ENCODE data around the gene NUDT11.
"Not testable (repeated sequence)": the region's sequence is repeated elsewhere in the genome, so short reads cannot be mapped to it uniquely, and the experiment has no call there.

NUDT11 gene

DNA sequence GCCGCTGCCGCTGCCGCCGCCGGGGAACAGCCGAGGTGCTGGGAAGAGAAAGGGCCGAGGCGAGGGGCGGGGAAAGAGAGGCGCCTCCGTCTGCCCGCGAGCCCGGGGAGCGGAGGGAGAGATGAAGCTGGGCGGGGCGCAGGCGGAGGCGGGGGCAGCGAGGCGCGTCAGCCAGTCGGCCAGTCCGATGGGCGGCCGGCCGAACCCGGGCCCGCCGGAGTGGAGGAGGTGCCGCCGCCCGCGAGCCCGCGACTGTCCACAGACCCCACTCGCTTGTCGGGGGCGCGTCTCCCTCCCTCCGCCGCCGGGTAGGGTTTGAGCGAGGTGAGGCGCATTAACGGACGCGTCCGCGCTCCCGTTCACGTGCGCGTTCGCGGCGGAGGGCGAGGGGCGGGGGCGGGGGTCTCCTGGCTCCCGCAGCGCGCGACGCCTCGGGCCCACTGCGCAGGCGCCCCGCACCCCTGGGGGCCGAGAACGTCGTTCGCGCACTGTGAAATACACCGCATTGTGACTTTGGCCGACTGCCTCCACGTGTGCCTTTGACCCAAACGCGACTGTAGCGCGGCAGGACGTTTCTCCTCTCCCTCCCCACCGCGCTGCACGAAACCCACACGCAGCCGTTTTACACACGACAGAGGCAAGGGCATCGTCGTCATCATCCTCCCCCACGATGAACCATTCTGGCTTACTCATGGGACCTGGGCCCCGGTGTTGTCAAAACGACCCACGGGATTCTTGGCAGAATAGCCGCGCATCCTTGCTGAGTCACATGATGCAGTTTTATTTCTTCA is at the start of gene NUDT11:
NUDT11 (minus strand) TSS at position 92 of the 791 bp plus-strand sequence. CDS start 148 bp downstream, outside the sequence.
- DNase-seq, result peak; percentile 70

DNA sequence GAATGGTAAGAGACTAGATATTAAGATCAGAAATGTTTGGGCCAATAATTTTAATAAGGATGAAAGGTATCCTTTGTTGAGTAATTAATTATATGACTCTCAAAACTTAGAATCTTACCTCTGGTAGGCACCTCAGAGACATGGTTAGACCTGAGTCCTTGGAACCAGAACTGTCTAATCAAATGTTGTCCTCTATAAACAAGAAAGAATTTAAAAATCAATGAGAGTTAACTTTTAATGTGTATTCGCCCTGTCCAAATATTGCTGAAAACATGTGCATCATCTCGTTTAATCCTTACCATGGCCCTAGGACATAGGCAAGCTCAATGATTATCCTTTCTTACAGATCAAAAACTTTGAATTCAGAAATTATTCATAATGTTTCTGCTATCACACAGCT is 24.0 kb upstream of the NUDT11 start:
- DNase-seq, result no peak

DNA sequence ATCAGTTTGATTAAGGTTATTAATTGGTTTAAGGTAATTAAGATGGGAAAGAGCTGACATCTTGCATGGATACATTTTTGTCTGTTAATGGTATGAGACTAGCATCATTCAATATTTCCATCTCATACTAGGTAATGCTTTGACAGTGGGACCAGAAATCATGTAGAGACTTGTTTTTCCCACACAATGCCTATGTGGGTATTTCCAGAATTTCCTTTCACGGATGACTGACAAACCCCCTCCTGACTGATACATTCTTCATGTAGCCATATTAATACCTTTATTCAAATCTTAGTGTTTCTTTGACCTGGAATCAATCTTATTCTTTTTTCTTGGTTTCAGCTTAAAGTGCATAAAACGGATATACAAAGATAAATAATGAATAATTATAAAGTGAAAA is 22.7 kb upstream of the NUDT11 start:
- DNase-seq, result not testable (repeated sequence)

DNA sequence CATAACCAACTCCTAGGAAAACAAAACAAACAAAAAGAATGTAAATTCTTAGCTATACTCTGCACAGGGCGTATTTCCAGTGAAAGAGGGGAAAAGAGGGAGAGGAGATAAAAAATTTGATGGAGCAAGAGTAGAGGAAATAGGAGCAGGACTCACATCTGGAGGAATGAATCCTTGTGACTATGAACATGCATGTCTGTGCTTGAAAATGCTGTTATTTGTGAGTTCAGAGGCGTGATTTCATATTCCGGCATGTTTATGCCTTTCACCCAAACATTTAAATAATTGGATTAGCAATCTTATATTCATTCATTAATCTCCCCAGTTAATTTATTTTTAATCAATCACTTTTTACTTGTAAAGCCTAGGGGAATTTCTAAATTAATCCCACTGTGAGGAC is 11.2 kb upstream of the NUDT11 start:
- DNase-seq, result no peak

DNA sequence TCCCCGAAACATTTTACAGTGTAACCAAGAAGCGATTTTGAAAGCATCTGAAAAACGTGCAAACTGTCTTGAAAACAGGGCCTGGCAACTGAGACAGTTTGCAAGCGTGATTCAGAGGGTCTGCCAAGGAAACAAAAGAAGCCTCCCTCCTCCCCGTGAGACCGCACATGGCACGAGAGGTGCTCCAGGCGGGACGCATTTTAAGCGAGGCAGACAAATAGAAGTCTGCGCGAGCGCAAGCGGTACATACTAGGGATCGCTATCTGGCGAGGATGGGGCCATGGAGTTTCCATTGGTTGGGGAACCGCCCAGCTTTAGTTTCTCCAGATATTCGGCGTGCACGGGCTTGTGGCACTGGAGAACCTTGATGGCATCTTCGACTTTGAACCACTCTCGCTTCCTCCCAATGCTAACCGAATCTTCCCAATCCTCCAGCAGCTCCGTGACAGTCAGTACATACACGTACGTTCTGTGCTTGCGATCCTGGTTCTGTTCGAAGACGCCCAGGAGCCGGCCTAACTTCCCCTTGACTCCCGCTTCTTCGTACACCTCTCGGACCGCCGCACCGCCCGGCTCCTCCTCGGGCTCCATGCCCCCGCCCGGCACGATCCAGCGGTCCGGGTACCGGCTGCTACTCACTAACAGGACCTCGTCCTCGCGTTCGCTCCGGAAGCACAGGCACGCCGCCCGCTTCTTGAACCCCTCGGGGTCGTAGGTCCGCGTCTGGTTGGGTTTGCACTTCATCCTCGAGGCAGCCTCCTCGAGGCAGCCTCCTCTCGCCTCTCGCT is 497 bp downstream of the NUDT11 start:
- peak; percentile 28 for DNase-seq

DNA sequence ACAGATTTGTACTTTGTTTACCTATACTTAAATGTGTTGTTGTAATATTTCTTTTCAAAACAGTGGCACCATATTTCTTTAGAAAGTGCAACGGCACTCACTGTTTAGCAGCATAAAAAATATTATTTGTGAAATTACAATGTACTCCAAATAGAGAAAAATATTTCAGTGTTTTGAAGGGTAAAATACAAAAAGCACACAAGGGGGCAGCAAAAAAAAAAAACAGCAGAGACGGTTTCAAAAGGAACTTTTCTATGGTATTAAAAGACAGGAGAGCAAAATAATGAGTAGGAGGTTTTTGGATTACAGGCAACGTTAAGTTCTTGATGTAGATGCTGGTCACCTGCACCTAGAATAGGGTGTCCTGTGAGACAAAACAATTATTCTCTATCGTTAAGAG is 2.0 kb downstream of the NUDT11 start:
- DNase-seq, result no peak

DNA sequence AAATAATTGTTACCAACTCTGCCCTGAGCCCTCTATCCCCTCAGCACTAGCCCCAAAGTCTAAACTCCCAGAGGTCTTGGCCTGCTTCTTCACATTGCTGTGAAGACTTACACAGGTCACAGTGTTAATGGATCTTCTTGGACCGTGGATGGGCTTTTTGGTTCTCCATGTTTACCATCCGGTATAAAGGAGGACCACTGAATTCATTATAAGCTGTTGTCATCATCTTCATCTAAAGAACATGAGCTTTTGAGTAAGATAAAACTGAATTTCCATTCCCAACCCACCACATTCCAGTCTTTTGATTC is 8.5 kb downstream of the NUDT11 start:
- no peak for DNase-seq

DNA sequence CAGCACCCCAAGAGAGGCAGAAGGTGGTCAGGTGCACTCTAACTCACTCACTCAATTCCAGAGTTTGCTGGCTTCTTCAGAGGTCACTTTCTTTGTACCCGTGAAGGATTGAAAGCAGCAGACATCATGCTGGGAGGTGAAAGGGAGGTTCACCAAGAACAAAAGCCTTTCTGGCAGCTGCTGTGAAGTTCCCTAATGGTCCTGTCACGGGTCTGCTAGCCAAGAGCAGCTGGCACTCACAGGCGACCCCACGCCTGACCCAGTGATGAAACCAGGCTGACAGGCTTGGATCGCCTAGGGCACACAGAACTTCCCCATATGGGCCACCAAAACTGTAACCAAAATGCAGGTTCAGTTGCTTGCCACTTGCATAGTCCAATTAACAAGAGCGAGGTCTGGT is 11.8 kb downstream of the NUDT11 start:
- DNase-seq, result no peak

DNA sequence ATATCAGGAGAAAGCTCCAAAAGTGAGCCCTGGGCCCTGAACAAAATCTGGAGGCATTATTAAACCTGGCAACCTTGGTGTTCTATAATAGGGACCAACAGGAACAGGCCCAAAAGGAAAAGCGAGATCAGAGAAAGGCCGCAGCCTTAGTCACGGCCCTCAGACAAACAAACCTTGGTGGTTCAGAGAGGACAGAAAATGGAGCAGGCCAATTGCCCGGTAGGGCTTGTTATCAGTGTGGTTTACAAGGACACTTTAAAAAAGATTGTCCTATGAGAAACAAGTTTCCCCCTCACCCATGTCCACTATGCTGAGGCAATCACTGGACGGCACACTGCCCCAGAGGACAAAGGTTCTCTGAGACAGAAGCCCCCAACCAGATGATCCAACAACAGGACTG is 14.0 kb downstream of the NUDT11 start:
- DNase-seq, result not testable (repeated sequence)

DNA sequence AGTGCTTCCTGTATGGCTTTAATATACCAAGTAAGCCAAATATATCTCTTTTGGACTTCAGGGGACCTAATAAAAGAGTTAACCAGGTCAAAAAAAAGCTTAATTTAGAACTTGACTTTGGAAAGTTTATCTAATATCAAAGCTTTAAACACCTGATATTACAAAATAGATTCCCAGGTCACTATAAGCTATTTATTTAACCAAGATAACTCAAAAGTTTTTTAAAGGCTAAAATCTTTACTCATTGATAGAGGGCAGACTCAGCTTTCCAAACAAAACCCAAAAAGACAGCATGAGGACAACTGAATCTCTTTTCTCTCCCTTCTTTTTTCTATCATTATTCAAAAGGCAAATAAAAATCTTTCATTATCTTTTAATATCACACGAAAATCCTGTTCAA is 19.5 kb downstream of the NUDT11 start:
- DNase-seq, result no peak

DNA sequence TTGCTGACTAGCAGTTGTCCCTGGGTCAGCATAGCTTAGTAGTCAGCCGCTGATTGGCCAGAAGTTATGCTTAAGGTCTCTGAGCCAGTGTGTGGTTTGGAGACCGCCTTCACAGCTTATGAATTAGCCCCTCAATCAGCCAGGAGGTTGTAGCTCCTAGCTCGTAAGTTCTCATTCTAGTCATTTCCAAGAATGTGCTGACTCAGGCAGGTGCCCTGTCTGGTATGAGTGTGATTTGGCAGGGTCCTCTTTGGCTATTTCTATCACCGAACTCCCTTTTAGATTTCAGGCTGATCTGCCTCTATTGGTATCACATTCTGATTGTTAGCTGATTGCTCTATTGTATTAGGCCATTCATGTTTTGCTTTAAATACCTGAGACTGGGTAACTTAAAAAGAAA is 33.1 kb downstream of the NUDT11 start:
- no peak for DNase-seq

DNA sequence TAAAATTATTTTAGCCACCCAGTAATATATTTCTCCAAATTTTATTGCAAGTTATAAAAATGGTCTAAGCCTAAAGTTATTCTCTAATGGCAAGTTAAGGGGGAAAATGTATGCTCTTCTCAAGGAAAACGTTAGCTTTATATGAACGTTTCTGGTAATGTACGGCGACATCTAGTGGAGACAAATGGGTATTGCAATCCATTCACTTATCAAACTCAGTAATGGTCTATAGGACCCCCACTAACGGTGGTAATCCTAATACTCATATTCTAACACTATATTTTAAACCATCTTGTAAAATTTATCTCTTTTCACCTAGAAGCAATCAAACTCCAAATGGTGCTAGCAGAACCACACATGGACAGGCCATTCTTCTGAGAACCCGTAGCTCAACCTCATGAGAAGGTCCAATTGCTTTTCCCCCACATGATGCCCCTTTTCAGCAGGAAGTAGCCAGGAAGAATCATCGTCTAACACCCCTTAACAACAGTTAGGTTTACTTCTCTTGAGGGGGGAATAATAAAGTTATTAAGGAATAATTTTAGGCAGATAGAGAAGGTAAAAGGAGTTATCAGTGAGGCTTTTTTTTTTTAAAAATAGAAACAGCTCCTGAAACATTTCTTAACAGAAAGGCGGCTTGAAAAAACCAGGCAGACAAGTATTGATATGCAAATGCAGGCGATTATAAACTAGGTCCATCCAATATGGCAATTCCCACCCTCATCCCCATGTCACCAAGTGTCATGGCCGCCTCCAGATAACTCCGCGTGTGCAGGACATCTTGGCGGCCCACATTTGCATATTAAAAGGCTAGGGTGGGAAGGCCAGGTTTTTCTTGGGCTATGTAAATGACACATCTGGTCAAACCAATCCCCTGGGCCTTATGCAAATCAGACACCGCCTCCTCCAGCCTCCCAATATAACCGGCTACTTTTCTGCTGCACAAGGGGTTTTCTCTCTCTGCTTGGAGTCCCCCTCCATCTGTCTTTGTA is 35.0 kb downstream of the NUDT11 start:
- no peak for DNase-seq

DNA sequence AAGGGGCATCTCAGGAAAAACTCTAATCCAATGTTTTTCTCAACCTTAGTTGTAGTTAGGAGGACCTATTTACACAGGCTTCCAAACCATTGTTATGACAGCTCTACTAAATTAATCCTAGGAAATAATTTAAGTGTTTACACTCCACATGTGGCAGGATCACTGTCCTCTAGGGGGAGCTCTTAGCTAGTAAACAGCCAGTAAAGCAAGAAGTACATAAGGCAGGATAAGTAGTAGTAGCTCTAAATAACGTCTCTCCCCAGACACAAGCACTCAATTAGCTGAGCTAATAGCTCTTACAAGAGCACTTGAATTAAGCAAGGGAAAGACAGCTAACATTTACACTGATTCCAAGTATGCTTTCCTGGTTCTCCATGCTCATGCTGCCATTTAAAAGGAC is 37.3 kb downstream of the NUDT11 start:
- DNase-seq, result peak; percentile 23

DNA sequence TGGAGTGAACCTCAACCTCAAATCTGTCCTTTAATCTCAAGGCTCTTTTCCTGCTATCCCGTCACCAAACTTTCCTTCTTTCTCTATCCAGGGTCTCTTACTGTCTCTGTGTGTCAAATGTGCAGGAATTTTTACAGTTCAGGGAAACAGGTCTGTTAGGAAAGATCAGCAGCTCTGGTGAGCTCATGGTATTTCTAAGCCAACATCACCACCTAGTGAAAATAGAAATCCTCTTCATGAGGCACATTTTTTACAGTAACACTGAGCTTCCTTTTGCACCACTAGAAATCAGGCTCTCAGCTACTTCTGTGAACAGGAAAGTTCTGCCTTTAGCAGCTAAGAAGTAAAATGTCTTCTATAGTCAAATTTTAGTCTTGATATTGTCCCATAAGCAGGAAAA is 39.6 kb downstream of the NUDT11 start:
- DNase-seq, result no peak

DNA sequence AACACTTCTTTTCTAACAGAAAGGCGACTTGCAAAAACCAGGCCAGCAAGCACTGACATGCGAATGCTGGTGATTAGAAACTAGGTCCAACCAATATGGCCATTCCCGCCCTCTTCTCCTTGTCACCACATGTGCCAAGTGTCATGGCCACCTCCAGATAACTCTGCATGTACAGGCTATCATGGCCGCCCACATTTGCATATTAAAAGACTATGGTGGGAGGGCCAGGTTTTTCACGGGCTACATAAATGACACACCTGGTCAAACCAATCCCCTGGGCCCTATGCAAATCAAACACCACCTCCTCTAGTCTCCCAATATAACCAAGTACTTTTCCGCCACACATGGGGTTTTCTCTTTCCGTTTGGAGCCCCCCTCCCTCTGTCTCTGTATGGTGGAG is 40.1 kb downstream of the NUDT11 start:
- DNase-seq, result no peak

DNA sequence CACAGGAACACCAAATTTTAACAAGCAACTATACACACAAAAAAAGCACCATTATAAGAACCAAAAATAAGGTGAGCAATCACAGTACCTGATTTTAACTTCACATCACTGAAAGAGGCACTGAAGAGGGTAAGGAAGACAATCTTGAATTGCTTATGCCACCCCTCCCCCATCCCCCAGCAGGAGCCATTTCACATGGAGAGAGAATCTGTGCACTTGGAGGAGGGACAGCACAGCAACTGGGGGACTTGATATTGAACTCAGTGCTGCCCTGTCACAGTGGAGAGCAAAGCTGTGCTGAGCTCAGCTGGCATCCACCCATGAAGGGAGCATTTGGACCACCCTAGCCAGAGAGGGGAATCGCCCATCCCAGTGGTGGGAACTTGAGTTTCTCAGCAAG is 56.0 kb downstream of the NUDT11 start:
- DNase-seq, result no peak

All from stimulated activated CD8-positive, alpha-beta memory T cell treated with anti-CD3 and anti-CD28 coated beads, Interleukin-4, amount 100 ng/mL, for 48 hours (primary cell).